ENCODE measurements around the gene TUBGCP2.

The TUBGCP2 gene

GRCh38 chr10:133299738-133300137, 8.9 kb downstream of the TUBGCP2 start:
- no peaks in the 10 kb centered on the region for H4K20me1 ChIP-seq (ENCODE audit: low read depth, low read length)
- no peaks in the 10 kb centered on the region for H3F3A ChIP-seq (ENCODE audit: insufficient read depth)
- H3K27me3 ChIP-seq (ENCODE audit: low read length): no peaks in the 10 kb centered on the region
- no peak overlapping the region for H3K9ac ChIP-seq (ENCODE audit: low read length)
- no peak overlapping the region for H3K27ac ChIP-seq (ENCODE audit: low read depth, low read length)
- no peak overlapping the region for H2AFZ ChIP-seq (ENCODE audit: low read depth, low read length, severe bottlenecking)
- H3K79me2 ChIP-seq (ENCODE audit: insufficient read depth, low read length): peaks cover 11% of the 10 kb centered on the region
- no peaks in the 10 kb centered on the region for H3K9me3 ChIP-seq (ENCODE audit: insufficient read depth, low read length)
- no peak overlapping the region for H3K4me2 ChIP-seq (ENCODE audit: low read depth, low read length, poor library complexity, severe bottlenecking)
- H3K4me3 ChIP-seq (ENCODE audit: insufficient read depth, low read length, poor library complexity, severe bottlenecking): no peak overlapping the region
- H3K36me3 ChIP-seq (ENCODE audit: low read length): no peaks in the 10 kb centered on the region
- no peaks in the 10 kb centered on the region for H3K9me2 ChIP-seq (replicated peaks; ENCODE audit: insufficient read depth, low read length)
- TF ChIP-seq CTCF (IDR thresholded peaks at IDR 0.05; ENCODE audit: insufficient read depth, low read length, poor library complexity, severe bottlenecking): no peak
- TF ChIP-seq EZH2phosphoT487 (conservative IDR thresholded peaks at IDR 0.05; ENCODE audit: low read length): no peak

- H3F3A ChIP-seq (ENCODE audit: insufficient read depth): no peaks in the 10 kb centered on the region
- no peak overlapping the region for H3K4me2 ChIP-seq (ENCODE audit: low read depth, low read length, poor library complexity, severe bottlenecking)
- no peaks in the 10 kb centered on the region for H3K36me3 ChIP-seq (ENCODE audit: low read length)
- H3K9me3 ChIP-seq (ENCODE audit: insufficient read depth, low read length): no peaks in the 10 kb centered on the region
- no peak overlapping the region for H3K9ac ChIP-seq (ENCODE audit: low read length)
- H3K4me3 ChIP-seq (ENCODE audit: insufficient read depth, low read length, poor library complexity, severe bottlenecking): no peak overlapping the region
- no peak for TF ChIP-seq EZH2phosphoT487 (conservative IDR thresholded peaks at IDR 0.05; ENCODE audit: low read length)
- no peak for TF ChIP-seq CTCF (IDR thresholded peaks at IDR 0.05; ENCODE audit: insufficient read depth, low read length, poor library complexity, severe bottlenecking)
- H3K9me2 ChIP-seq (replicated peaks; ENCODE audit: insufficient read depth, low read length): no peaks in the 10 kb centered on the region
- H2AFZ ChIP-seq (ENCODE audit: low read depth, low read length, severe bottlenecking): no peak overlapping the region
- peaks cover 10% of the 10 kb centered on the region for H3K79me2 ChIP-seq (ENCODE audit: insufficient read depth, low read length)
- no peaks in the 10 kb centered on the region for H4K20me1 ChIP-seq (ENCODE audit: low read depth, low read length)
- no peak overlapping the region for H3K27ac ChIP-seq (ENCODE audit: low read depth, low read length)
- no peaks in the 10 kb centered on the region for H3K27me3 ChIP-seq (ENCODE audit: low read length)
These were observed 9.4 kb downstream of the TUBGCP2 start for GRCh38 chr10:133299224-133299623.

GRCh38 chr10:133298466-133298865, 10.2 kb downstream of the TUBGCP2 start:
- Histone ChIP-seq H3F3A (ENCODE audit: insufficient read depth) (no peaks in the 10 kb centered on the region), H3K27ac (ENCODE audit: low read depth, low read length) (no peak overlapping the region), H3K9me3 (ENCODE audit: insufficient read depth, low read length) (no peaks in the 10 kb centered on the region), H3K9ac (ENCODE audit: low read length) (no peak overlapping the region), H4K20me1 (ENCODE audit: low read depth, low read length) (no peaks in the 10 kb centered on the region), H3K4me2 (ENCODE audit: low read depth, low read length, poor library complexity, severe bottlenecking) (no peak overlapping the region), H3K4me3 (ENCODE audit: insufficient read depth, low read length, poor library complexity, severe bottlenecking) (no peak overlapping the region), H3K79me2 (ENCODE audit: insufficient read depth, low read length) (peaks cover 4% of the 10 kb centered on the region; the same call in 1 of the 2 replicates), H3K9me2 (replicated peaks; ENCODE audit: insufficient read depth, low read length) (no peaks in the 10 kb centered on the region), H3K36me3 (ENCODE audit: low read length) (no peaks in the 10 kb centered on the region), H3K27me3 (ENCODE audit: low read length) (no peaks in the 10 kb centered on the region), H2AFZ (ENCODE audit: low read depth, low read length, severe bottlenecking) (no peak overlapping the region)
- TF ChIP-seq EZH2phosphoT487 (conservative IDR thresholded peaks at IDR 0.05; ENCODE audit: low read length) (no peak), CTCF (IDR thresholded peaks at IDR 0.05; ENCODE audit: insufficient read depth, low read length, poor library complexity, severe bottlenecking) (no peak)

Data from SU-DHL-6 (cell line).